Stimulated activated CD8-positive, alpha-beta memory T cell treated with anti-CD3 and anti-CD28 coated beads, Interleukin-12 subunit alpha, Interleukin-12 subunit beta, amount 100 ng/mL, for 24 hours (primary cell): ENCODE data around the gene SNORC.

Experiments
- DNase-seq: peaks from one replicate; pipeline ENCODE4 v3.0.0-alpha.2; 2020; ENCODE audit errors: extremely low read depth

The SNORC gene

GRCh38 chr2:232869138-232870017 lies 686 bp upstream of the SNORC start:
- DNase-seq = no peak

GRCh38 chr2:232870766-232871371 lies 805 bp downstream of the SNORC start:
- no peak for DNase-seq

GRCh38 chr2:232871418-232871834 lies 1.4 kb downstream of the SNORC start:
- DNase-seq = no peak

- no peak for DNase-seq
Observed at GRCh38 chr2:232871835-232872736, 2.0 kb downstream of the SNORC start.

- DNase-seq = no peak
Observed at GRCh38 chr2:232872826-232873225, 2.8 kb downstream of the SNORC start.

GRCh38 chr2:232873292-232873908 lies 3.3 kb downstream of the SNORC start:
- no peak for DNase-seq

GRCh38 chr2:232873909-232874641 lies 4.0 kb downstream of the SNORC start:
- DNase-seq = no peak

- no peak for DNase-seq
Observed at GRCh38 chr2:232874677-232875223, 4.7 kb downstream of the SNORC start.

- DNase-seq = no peak
Observed at GRCh38 chr2:232875256-232876121, 5.4 kb downstream of the SNORC start.

GRCh38 chr2:232876161-232876977 lies 6.3 kb downstream of the SNORC start:
- DNase-seq = no peak

GRCh38 chr2:232876978-232877441 lies 6.9 kb downstream of the SNORC start:
- no peak for DNase-seq

- no peak for DNase-seq
Observed at GRCh38 chr2:232877940-232878511, 8.0 kb downstream of the SNORC start.

GRCh38 chr2:232878855-232879617 lies 9.0 kb downstream of the SNORC start:
- DNase-seq = no peak

- DNase-seq = no peak
Observed at GRCh38 chr2:232879618-232880494, 9.8 kb downstream of the SNORC start.

GRCh38 chr2:232880764-232881351 lies 10.8 kb downstream of the SNORC start:
- DNase-seq = no peak

- no peak for DNase-seq
Observed at GRCh38 chr2:232882085-232882484, 12.0 kb downstream of the SNORC start.
